PC-3 (cell line): Measurements from ENCODE around the gene SLC9A9. TPM values are rescaled to one million over a fixed set of nuclear protein-coding genes. Genes with fewer than 3 reads are reported as not detected.

Experiments used
- ATAC-seq: fragments of 200-7000 bp; cut with Tn5 transposase; 2 replicates; pipeline ENCODE4 v1.9.1; 2020; ENCODE audit warnings: mild to moderate bottlenecking, moderate library complexity
- BruUV-seq: library from RNA; stranded (reverse); fragments of 400-500 nt; replicated peaks from 2 replicates; lab custom pipeline; 2021; lab: Mats Ljungman, UMichigan
- CTCF ChIA-PET: fragments of 300-600 bp; sonication (Branson Sonifier 250); formaldehyde crosslinking; loops from one replicate; lab custom pipeline; 2022; ENCODE audit warnings: antibody characterized with exemption; lab: Charles Lee
- POLR2A ChIA-PET: fragments of 300-600 bp; sonication (Branson Sonifier 250); formaldehyde crosslinking; loops from one replicate; lab custom pipeline; 2022; ENCODE audit warnings: antibody characterized with exemption; ENCODE audit not compliant: unreplicated experiment; lab: Charles Lee
- DNase-seq: peaks from one replicate; pipeline ENCODE4 v3.0.0-alpha.2; 2015
- H2AFZ ChIP-seq: fragments of 300-600 bp; sonication (generic); 2 replicates; pipeline ENCODE4 v1.6.0; 2016; ENCODE audit warnings: antibody characterized with exemption, low read length
- H3F3A ChIP-seq: fragments of 300-600 bp; sonication (generic); one replicate; pipeline ENCODE4 v1.6.0; 2017; ENCODE audit warnings: antibody characterized with exemption, low read length, control low read depth, mild to moderate bottlenecking; ENCODE audit not compliant: unreplicated experiment
- H3K27ac ChIP-seq: fragments of 300-600 bp; sonication (generic); 2 replicates; pipeline ENCODE4 v1.5.1; 2016; ENCODE audit warnings: mild to moderate bottlenecking, low read length
- H3K27me3 ChIP-seq: fragments of 300-600 bp; sonication (generic); 2 replicates; pipeline ENCODE4 v1.6.1; 2016; ENCODE audit warnings: low read length, mixed read lengths
- H3K36me3 ChIP-seq: fragments of 300-600 bp; sonication (generic); 2 replicates; pipeline ENCODE4 v1.6.1; 2016; ENCODE audit warnings: low read depth, mixed run types, low read length, mixed read lengths
- H3K4me1 ChIP-seq: fragments of 300-600 bp; sonication (generic); 2 replicates; pipeline ENCODE4 v1.5.1; 2016; ENCODE audit warnings: low read length; ENCODE audit not compliant: insufficient read depth
- H3K4me2 ChIP-seq: fragments of 300-600 bp; sonication (generic); 2 replicates; pipeline ENCODE4 v1.6.0; 2016; ENCODE audit warnings: low read length
- H3K4me3 ChIP-seq: fragments of 300-600 bp; sonication (generic); 2 replicates; pipeline ENCODE4 v1.5.1; 2016; ENCODE audit warnings: mild to moderate bottlenecking, low read length, mixed read lengths
- H3K79me2 ChIP-seq: fragments of 300-600 bp; sonication (generic); 2 replicates; pipeline ENCODE4 v1.6.1; 2017; ENCODE audit warnings: low read length, mixed read lengths
- H3K9ac ChIP-seq: fragments of 300-600 bp; sonication (generic); 2 replicates; pipeline ENCODE4 v1.6.0; 2016; ENCODE audit warnings: mild to moderate bottlenecking, low read length
- H3K9me2 ChIP-seq: fragments of 300-600 bp; sonication (generic); replicated peaks from 2 replicates; pipeline ENCODE4 v1.6.1; 2016; ENCODE audit warnings: mixed run types, low read length, mixed read lengths
- H3K9me3 ChIP-seq: fragments of 300-600 bp; sonication (generic); 2 replicates; pipeline ENCODE4 v1.6.1; 2016; ENCODE audit warnings: low read length, mixed read lengths
- H4K20me1 ChIP-seq: fragments of 300-600 bp; sonication (generic); 2 replicates; pipeline ENCODE4 v1.6.1; 2016; ENCODE audit warnings: low read length, mixed read lengths
- EZH2 ChIP-seq: fragments of 300-600 bp; sonication (generic); IDR thresholded peaks from one replicate; pipeline ENCODE4 v1.6.1; 2017; ENCODE audit warnings: antibody characterized with exemption, mild to moderate bottlenecking, low read length; ENCODE audit not compliant: unreplicated experiment
- EZH2phosphoT487 ChIP-seq: fragments of 300-600 bp; sonication (generic); IDR thresholded peaks from 2 replicates; pipeline ENCODE4 v1.6.1; 2018; ENCODE audit warnings: mild to moderate bottlenecking, antibody characterized with exemption, low read length, borderline replicate concordance
- intact Hi-C: fragments of 100-400 bp; cut with micrococcal nuclease; formaldehyde crosslinking; loops from 2 replicates; pipeline ENCODE4 v1.9.0; 2023
- total RNA-seq: library from RNA; depleted of rRNA; stranded (reverse); fragments of >200 nt; gene quantifications from 2 replicates; pipeline ENCODE4 v1.2.3, GENCODE V29; 2014
- TF ChIP-seq, protein P1 (sequence below): fragments of 300-600 bp; sonication (generic); conservative IDR thresholded peaks from 2 replicates; pipeline ENCODE4 v1.5.1; 2017; ENCODE audit warnings: antibody characterized with exemption, low read depth, mild to moderate bottlenecking, low read length

SLC9A9 gene
- total RNA-seq, 1 experiment from 2014 or later: 0.07 TPM

- Histone ChIP-seq H2AFZ (no peak overlapping the region), H3K9me3 (no peaks in the 10 kb centered on the region), H3K27ac (no peak overlapping the region), H3K27me3 (no peaks in the 10 kb centered on the region), H4K20me1 (no peaks in the 10 kb centered on the region), H3K36me3 (no peaks in the 10 kb centered on the region), H3K9me2 (no peaks in the 10 kb centered on the region), H3K79me2 (no peaks in the 10 kb centered on the region), H3K9ac (no peak overlapping the region), H3F3A (no peaks in the 10 kb centered on the region), H3K4me1 (peaks cover 5% of the 10 kb centered on the region; the same call in 1 of the 2 replicates), H3K4me3 (no peak overlapping the region), H3K4me2 (no peak overlapping the region)
- ChIA-PET POLR2A (no interaction called here), CTCF (no interaction called here)
- intact Hi-C loops: no loop called here
- no TSS peak for BruUV-seq
- ATAC-seq (no peak), DNase-seq (no peak)
- TF ChIP-seq, protein P1, sequence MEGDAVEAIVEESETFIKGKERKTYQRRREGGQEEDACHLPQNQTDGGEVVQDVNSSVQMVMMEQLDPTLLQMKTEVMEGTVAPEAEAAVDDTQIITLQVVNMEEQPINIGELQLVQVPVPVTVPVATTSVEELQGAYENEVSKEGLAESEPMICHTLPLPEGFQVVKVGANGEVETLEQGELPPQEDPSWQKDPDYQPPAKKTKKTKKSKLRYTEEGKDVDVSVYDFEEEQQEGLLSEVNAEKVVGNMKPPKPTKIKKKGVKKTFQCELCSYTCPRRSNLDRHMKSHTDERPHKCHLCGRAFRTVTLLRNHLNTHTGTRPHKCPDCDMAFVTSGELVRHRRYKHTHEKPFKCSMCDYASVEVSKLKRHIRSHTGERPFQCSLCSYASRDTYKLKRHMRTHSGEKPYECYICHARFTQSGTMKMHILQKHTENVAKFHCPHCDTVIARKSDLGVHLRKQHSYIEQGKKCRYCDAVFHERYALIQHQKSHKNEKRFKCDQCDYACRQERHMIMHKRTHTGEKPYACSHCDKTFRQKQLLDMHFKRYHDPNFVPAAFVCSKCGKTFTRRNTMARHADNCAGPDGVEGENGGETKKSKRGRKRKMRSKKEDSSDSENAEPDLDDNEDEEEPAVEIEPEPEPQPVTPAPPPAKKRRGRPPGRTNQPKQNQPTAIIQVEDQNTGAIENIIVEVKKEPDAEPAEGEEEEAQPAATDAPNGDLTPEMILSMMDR: no peak
- TF ChIP-seq EZH2phosphoT487: no peak
- TF ChIP-seq EZH2: no peak
Measured at GRCh38 chr3:143571548-143571947, 276.7 kb downstream of the SLC9A9 start.

DNA sequence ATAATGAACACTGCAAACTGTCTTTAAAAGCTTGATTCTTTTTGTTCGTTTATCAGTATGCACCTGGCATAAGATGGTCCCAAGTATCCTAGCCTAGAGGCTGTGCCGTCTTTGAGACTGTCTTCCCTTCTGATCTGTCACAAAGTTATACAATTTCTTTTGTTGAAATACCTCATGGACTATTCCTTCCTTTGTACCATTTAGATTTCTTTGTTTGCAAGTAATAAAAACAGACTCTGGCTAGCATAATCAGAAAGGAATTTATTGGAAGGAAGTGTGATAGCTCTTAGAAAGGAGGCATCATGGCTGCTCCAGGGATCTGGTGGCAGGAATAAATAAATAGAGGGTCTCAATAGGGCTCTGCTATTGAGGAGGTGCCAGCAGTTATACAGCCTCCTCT is 280.4 kb downstream of the SLC9A9 start:
- POLR2A ChIA-PET: interaction anchor here (0.5 kb wide), 1 partner anchor 206 kb away, joined by 3 read pairs; no protein-coding TSS in a partner anchor
- BruUV-seq: no TSS peak
- peak; percentile 73 for ATAC-seq
- no peaks in the 10 kb centered on the region for H3K9me2 ChIP-seq
- intact Hi-C loops: no loop called here
- peaks cover 5% of the 10 kb centered on the region; the same call in 1 of the 2 replicates for H3K4me1 ChIP-seq
- H3K4me3 ChIP-seq: no peak overlapping the region
- no peaks in the 10 kb centered on the region for H3K27me3 ChIP-seq
- no peaks in the 10 kb centered on the region for H3K9me3 ChIP-seq
- H3K27ac ChIP-seq: no peak overlapping the region
- H3K79me2 ChIP-seq: no peaks in the 10 kb centered on the region
- CTCF ChIA-PET: no interaction called here
- no peak overlapping the region for H3K4me2 ChIP-seq
- H2AFZ ChIP-seq: no peak overlapping the region
- H3F3A ChIP-seq: no peaks in the 10 kb centered on the region
- TF ChIP-seq EZH2 (no peak), EZH2phosphoT487 (no peak)
- TF ChIP-seq, protein P1: no peak
- no peak overlapping the region for H3K9ac ChIP-seq
- no peaks in the 10 kb centered on the region for H4K20me1 ChIP-seq
- peak; percentile 17 for DNase-seq
- no peaks in the 10 kb centered on the region for H3K36me3 ChIP-seq

- CTCF ChIA-PET: no interaction called here
- POLR2A ChIA-PET: no interaction called here
- TF ChIP-seq EZH2phosphoT487 (no peak), EZH2 (no peak)
- TF ChIP-seq, protein P1: no peak
Measured at GRCh38 chr3:143565951-143566350, 282.3 kb downstream of the SLC9A9 start.

More at GRCh38 chr3:143565951-143566350, 282.3 kb downstream of the SLC9A9 start:
- Histone ChIP-seq H3K9me3 (no peaks in the 10 kb centered on the region), H3K4me2 (no peak overlapping the region), H3K79me2 (no peaks in the 10 kb centered on the region), H3K27ac (no peak overlapping the region), H3K9ac (no peak overlapping the region), H3K36me3 (no peaks in the 10 kb centered on the region), H4K20me1 (no peaks in the 10 kb centered on the region), H3K9me2 (no peaks in the 10 kb centered on the region), H3K27me3 (no peaks in the 10 kb centered on the region), H3K4me3 (no peak overlapping the region), H3K4me1 (peaks cover 5% of the 10 kb centered on the region; the same call in 1 of the 2 replicates), H2AFZ (no peak overlapping the region), H3F3A (no peaks in the 10 kb centered on the region)
- DNase-seq: no peak
- intact Hi-C loops: no loop called here
- BruUV-seq: no TSS peak
- ATAC-seq: no peak
